ENCODE data around the gene CHAD.
A peak's percentile ranks its signal among the peaks of the same experiment; 100 is the strongest.

Gene CHAD

GRCh38 chr17:50487213-50488096 is 18.8 kb upstream of the CHAD start:
- H2AFZ ChIP-seq (ENCODE audit: low read depth, low read length), result no peak overlapping the region
- H3K4me2 ChIP-seq (ENCODE audit: low read length, poor library complexity, severe bottlenecking), result no peak overlapping the region
- H3K36me3 ChIP-seq (ENCODE audit: control insufficient read depth in 1 of 2, insufficient read depth in 2 of 2, low read depth in 1 of 2, low read length in 2 of 2), result peaks cover 32 to 35% of the 10 kb centered on the region in 2 experiments
- no peak overlapping the region for H3K4ac ChIP-seq (ENCODE audit: low read depth in 1 of 2, low read length in 2 of 2)
- no peak overlapping the region for H2BK12ac ChIP-seq (ENCODE audit: low read length in 2 of 2)
- H3K4me1 ChIP-seq (ENCODE audit: control insufficient read depth, insufficient read depth, low read depth, low read length), result no peaks in the 10 kb centered on the region
- H3K23ac ChIP-seq (ENCODE audit: low read length in 2 of 2), result no peak overlapping the region
- no peak overlapping the region for H4K8ac ChIP-seq (ENCODE audit: low read length)
- no peak overlapping the region for H3K9ac ChIP-seq (ENCODE audit: low read length)
- WGBS, result 91% methylated on average over 16 of the region's 17 CpGs
- no peak overlapping the region for H3K4me3 ChIP-seq (ENCODE audit: insufficient read depth in 1 of 2, low read depth in 1 of 2, low read length in 2 of 2)
- no peak overlapping the region for H3K14ac ChIP-seq (ENCODE audit: low read length in 2 of 2)
- H3K18ac ChIP-seq (ENCODE audit: low read depth in 1 of 2, low read length in 2 of 2), result no peak overlapping the region
- H3K9me3 ChIP-seq (ENCODE audit: control insufficient read depth, low read length), result no peaks in the 10 kb centered on the region
- H2BK5ac ChIP-seq (ENCODE audit: low read depth, low read length, poor library complexity, severe bottlenecking), result no peak overlapping the region
- no peaks in the 10 kb centered on the region for H3K27me3 ChIP-seq (ENCODE audit: control insufficient read depth in 1 of 2, insufficient read depth in 1 of 2, low read length in 2 of 2)
- no peak overlapping the region for H4K91ac ChIP-seq (ENCODE audit: low read length)
- no peak overlapping the region for H2BK15ac ChIP-seq (ENCODE audit: low read depth, poor library complexity, severe bottlenecking)
- H2AK5ac ChIP-seq (ENCODE audit: low read length, severe bottlenecking), result no peak overlapping the region
- no peak for DNase-seq
- H3K27ac ChIP-seq (ENCODE audit: low read length, poor library complexity, severe bottlenecking), result no peak overlapping the region
- H3K79me1 ChIP-seq (replicated peaks; ENCODE audit: low read length, poor library complexity, severe bottlenecking), result peaks cover 10% of the 10 kb centered on the region
- H2BK120ac ChIP-seq (ENCODE audit: low read depth, low read length), result no peak overlapping the region

DNA sequence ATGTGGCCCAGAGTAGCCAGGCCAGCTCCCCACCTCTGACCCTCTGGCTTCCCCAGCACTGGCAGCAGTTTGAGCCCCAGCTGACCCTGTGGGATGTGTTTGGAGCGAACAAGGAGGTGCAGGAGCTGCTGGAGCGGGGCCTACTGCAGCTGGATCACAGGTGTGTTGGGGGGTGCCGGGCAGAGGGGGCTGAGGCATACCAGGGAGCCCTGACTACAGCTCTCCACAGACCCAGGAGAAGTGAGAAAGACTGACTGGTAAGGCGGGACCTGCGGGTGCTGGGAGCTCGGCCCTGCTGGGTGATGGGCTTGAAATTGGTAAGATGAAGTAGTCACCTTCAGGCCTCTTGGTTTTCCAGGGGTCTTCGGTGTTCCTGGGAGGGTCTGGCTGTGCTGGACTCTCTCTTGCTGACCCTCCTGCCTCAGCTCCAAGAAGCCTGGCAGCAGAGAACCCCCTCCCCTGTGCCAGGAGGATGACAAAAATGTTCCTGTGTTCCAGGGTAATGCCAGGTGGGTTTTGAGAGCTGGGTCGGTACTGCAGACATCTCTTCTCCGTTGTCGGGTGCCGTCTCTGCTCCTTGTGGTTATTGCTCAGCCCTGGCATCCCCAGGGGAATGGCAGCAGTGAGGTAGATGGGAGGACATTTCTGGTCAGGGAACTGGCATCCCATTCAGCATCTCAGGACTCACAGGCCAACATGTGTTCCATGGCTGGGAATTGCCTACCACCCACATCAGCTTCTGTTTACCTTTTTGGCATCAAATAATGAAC is 15.9 kb upstream of the CHAD start:
- Histone ChIP-seq H2BK5ac (ENCODE audit: low read depth, low read length, poor library complexity, severe bottlenecking) (no peak overlapping the region), H2BK15ac (ENCODE audit: low read depth, poor library complexity, severe bottlenecking) (no peak overlapping the region)
- WGBS, result 97% methylated on average over 11 of the region's 11 CpGs

GRCh38 chr17:50483266-50483665 is 14.6 kb upstream of the CHAD start:
- Histone ChIP-seq H3K9me3 (ENCODE audit: control insufficient read depth, low read length) (no peaks in the 10 kb centered on the region), H3K79me1 (replicated peaks; ENCODE audit: low read length, poor library complexity, severe bottlenecking) (peaks cover 25% of the 10 kb centered on the region), H3K27me3 (ENCODE audit: control insufficient read depth in 1 of 2, insufficient read depth in 1 of 2, low read length in 2 of 2) (no peaks in the 10 kb centered on the region), H2BK15ac (ENCODE audit: low read depth, poor library complexity, severe bottlenecking) (peak overlapping the region; percentile 73), H3K4ac (ENCODE audit: low read depth in 1 of 2, low read length in 2 of 2) (peak overlapping the region in 1 of 2 experiments; percentile 6), H3K27ac (ENCODE audit: low read length, poor library complexity, severe bottlenecking) (no peak overlapping the region), H3K9ac (ENCODE audit: low read length) (peak overlapping the region; percentile 86), H3K4me3 (ENCODE audit: insufficient read depth in 1 of 2, low read depth in 1 of 2, low read length in 2 of 2) (no peak overlapping the region), H2BK5ac (ENCODE audit: low read depth, low read length, poor library complexity, severe bottlenecking) (no peak overlapping the region), H2AK5ac (ENCODE audit: low read length, severe bottlenecking) (no peak overlapping the region), H3K23ac (ENCODE audit: low read length in 2 of 2) (no peak overlapping the region), H3K4me2 (ENCODE audit: low read length, poor library complexity, severe bottlenecking) (no peak overlapping the region), H3K4me1 (ENCODE audit: control insufficient read depth, insufficient read depth, low read depth, low read length) (peaks cover 11% of the 10 kb centered on the region), H2BK12ac (ENCODE audit: low read length in 2 of 2) (no peak overlapping the region), H2BK120ac (ENCODE audit: low read depth, low read length) (peak overlapping the region; percentile 24), H4K91ac (ENCODE audit: low read length) (no peak overlapping the region), H4K8ac (ENCODE audit: low read length) (peak overlapping the region; percentile 7), H2AFZ (ENCODE audit: low read depth, low read length) (no peak overlapping the region), H3K14ac (ENCODE audit: low read length in 2 of 2) (no peak overlapping the region), H3K36me3 (ENCODE audit: control insufficient read depth in 1 of 2, insufficient read depth in 2 of 2, low read depth in 1 of 2, low read length in 2 of 2) (peaks cover 46 to 48% of the 10 kb centered on the region in 2 experiments), H3K18ac (ENCODE audit: low read depth in 1 of 2, low read length in 2 of 2) (no peak overlapping the region)
- DNase-seq, result no peak
- whole genome bisulfite sequencing, result 92% methylated on average over 5 of the region's 5 CpGs

More for the DNA sequence above, 15.9 kb upstream of the CHAD start:
- Histone ChIP-seq H3K4me3 (ENCODE audit: insufficient read depth in 1 of 2, low read depth in 1 of 2, low read length in 2 of 2) (no peak overlapping the region), H3K27me3 (ENCODE audit: control insufficient read depth in 1 of 2, insufficient read depth in 1 of 2, low read length in 2 of 2) (no peaks in the 10 kb centered on the region), H3K4ac (ENCODE audit: low read depth in 1 of 2, low read length in 2 of 2) (no peak overlapping the region), H4K91ac (ENCODE audit: low read length) (no peak overlapping the region), H2BK12ac (ENCODE audit: low read length in 2 of 2) (no peak overlapping the region), H3K4me2 (ENCODE audit: low read length, poor library complexity, severe bottlenecking) (no peak overlapping the region), H3K9me3 (ENCODE audit: control insufficient read depth, low read length) (no peaks in the 10 kb centered on the region), H3K14ac (ENCODE audit: low read length in 2 of 2) (no peak overlapping the region), H3K79me1 (replicated peaks; ENCODE audit: low read length, poor library complexity, severe bottlenecking) (peaks cover 24% of the 10 kb centered on the region), H2BK120ac (ENCODE audit: low read depth, low read length) (no peak overlapping the region), H3K23ac (ENCODE audit: low read length in 2 of 2) (no peak overlapping the region), H3K18ac (ENCODE audit: low read depth in 1 of 2, low read length in 2 of 2) (no peak overlapping the region), H3K9ac (ENCODE audit: low read length) (peak overlapping the region; percentile 86), H2AFZ (ENCODE audit: low read depth, low read length) (no peak overlapping the region), H3K4me1 (ENCODE audit: control insufficient read depth, insufficient read depth, low read depth, low read length) (peaks cover 8% of the 10 kb centered on the region), H3K36me3 (ENCODE audit: control insufficient read depth in 1 of 2, insufficient read depth in 2 of 2, low read depth in 1 of 2, low read length in 2 of 2) (peaks cover 45 to 48% of the 10 kb centered on the region in 2 experiments), H3K27ac (ENCODE audit: low read length, poor library complexity, severe bottlenecking) (no peak overlapping the region), H4K8ac (ENCODE audit: low read length) (no peak overlapping the region), H2AK5ac (ENCODE audit: low read length, severe bottlenecking) (no peak overlapping the region)
- no peak for DNase-seq

GRCh38 chr17:50482516-50482915 is 13.8 kb upstream of the CHAD start:
- H2AFZ ChIP-seq (ENCODE audit: low read depth, low read length), result no peak overlapping the region
- peaks cover 12% of the 10 kb centered on the region for H3K4me1 ChIP-seq (ENCODE audit: control insufficient read depth, insufficient read depth, low read depth, low read length)
- H2BK15ac ChIP-seq (ENCODE audit: low read depth, poor library complexity, severe bottlenecking), result no peak overlapping the region
- no peak overlapping the region for H2BK120ac ChIP-seq (ENCODE audit: low read depth, low read length)
- H3K18ac ChIP-seq (ENCODE audit: low read depth in 1 of 2, low read length in 2 of 2), result peak overlapping the region in 1 of 2 experiments; percentile 24
- H4K91ac ChIP-seq (ENCODE audit: low read length), result no peak overlapping the region
- peak overlapping the region; percentile 40 for H3K27ac ChIP-seq (ENCODE audit: low read length, poor library complexity, severe bottlenecking)
- peaks cover 42 to 47% of the 10 kb centered on the region in 2 experiments for H3K36me3 ChIP-seq (ENCODE audit: control insufficient read depth in 1 of 2, insufficient read depth in 2 of 2, low read depth in 1 of 2, low read length in 2 of 2)
- DNase-seq, result peak; percentile 96
- H3K79me1 ChIP-seq (replicated peaks; ENCODE audit: low read length, poor library complexity, severe bottlenecking), result peaks cover 25% of the 10 kb centered on the region
- H3K9ac ChIP-seq (ENCODE audit: low read length), result peak overlapping the region; percentile 86
- no peaks in the 10 kb centered on the region for H3K27me3 ChIP-seq (ENCODE audit: control insufficient read depth in 1 of 2, insufficient read depth in 1 of 2, low read length in 2 of 2)
- H2AK5ac ChIP-seq (ENCODE audit: low read length, severe bottlenecking), result no peak overlapping the region
- no peak overlapping the region for H4K8ac ChIP-seq (ENCODE audit: low read length)
- H2BK5ac ChIP-seq (ENCODE audit: low read depth, low read length, poor library complexity, severe bottlenecking), result no peak overlapping the region
- H3K23ac ChIP-seq (ENCODE audit: low read length in 2 of 2), result no peak overlapping the region
- no peaks in the 10 kb centered on the region for H3K9me3 ChIP-seq (ENCODE audit: control insufficient read depth, low read length)
- H3K4me2 ChIP-seq (ENCODE audit: low read length, poor library complexity, severe bottlenecking), result no peak overlapping the region
- 4% methylated on average over 4 of the region's 7 CpGs for whole genome bisulfite sequencing
- H3K14ac ChIP-seq (ENCODE audit: low read length in 2 of 2), result no peak overlapping the region
- H3K4me3 ChIP-seq (ENCODE audit: insufficient read depth in 1 of 2, low read depth in 1 of 2, low read length in 2 of 2), result peak overlapping the region in 1 of 2 experiments; percentile 19
- no peak overlapping the region for H3K4ac ChIP-seq (ENCODE audit: low read depth in 1 of 2, low read length in 2 of 2)
- H2BK12ac ChIP-seq (ENCODE audit: low read length in 2 of 2), result peak overlapping the region in 1 of 2 experiments; percentile 93
